Measurements from ENCODE around the gene CPO.
"Not testable (repeated sequence)": the region's sequence is repeated elsewhere in the genome, so short reads cannot be mapped to it uniquely, and the experiment has no call there.

Gene CPO

GRCh38 chr2:206942592-206943478, 3.5 kb downstream of the CPO start (continued):
- TF ChIP-seq OSR1 (CRISPR knock-in tag; IDR thresholded peaks at IDR 0.05) (no peak), ZFP3 (CRISPR knock-in tag; IDR thresholded peaks at IDR 0.05) (no peak)

GRCh38 chr2:206953404-206953803, 14.1 kb downstream of the CPO start:
- not testable (repeated sequence) for ATAC-seq

DNA sequence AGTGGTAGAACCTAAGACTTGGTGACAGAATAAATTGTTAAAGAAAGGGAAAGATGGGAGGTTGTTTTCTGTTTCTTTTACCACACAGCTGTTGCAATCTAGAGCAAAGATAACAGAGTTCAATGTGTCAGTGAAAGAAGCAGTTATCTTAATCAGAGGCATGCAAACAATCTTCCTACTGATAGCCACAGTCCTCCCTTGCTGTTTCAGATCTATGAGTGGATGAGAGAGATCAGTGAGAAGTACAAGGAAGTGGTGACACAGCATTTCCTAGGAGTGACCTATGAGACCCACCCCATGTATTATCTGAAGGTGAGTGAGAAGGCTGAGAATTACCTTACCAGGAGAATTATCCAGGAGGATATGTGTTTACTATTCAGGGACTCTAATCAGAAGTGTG, 15.9 kb downstream of the CPO start:
- no peak for ATAC-seq
- TF ChIP-seq TOX (CRISPR knock-in tag; IDR thresholded peaks at IDR 0.05; ENCODE audit: borderline replicate concordance) (no peak), TCF4 (CRISPR knock-in tag; IDR thresholded peaks at IDR 0.05; ENCODE audit: borderline replicate concordance) (no peak), CSDC2 (CRISPR knock-in tag; IDR thresholded peaks at IDR 0.05) (no peak)
- TF ChIP-seq, protein P1, sequence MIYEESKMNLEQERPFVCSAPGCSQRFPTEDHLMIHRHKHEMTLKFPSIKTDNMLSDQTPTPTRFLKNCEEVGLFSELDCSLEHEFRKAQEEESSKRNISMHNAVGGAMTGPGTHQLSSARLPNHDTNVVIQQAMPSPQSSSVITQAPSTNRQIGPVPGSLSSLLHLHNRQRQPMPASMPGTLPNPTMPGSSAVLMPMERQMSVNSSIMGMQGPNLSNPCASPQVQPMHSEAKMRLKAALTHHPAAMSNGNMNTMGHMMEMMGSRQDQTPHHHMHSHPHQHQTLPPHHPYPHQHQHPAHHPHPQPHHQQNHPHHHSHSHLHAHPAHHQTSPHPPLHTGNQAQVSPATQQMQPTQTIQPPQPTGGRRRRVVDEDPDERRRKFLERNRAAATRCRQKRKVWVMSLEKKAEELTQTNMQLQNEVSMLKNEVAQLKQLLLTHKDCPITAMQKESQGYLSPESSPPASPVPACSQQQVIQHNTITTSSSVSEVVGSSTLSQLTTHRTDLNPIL (CRISPR knock-in tag; IDR thresholded peaks at IDR 0.05; ENCODE audit: low read depth), result no peak

GRCh38 chr2:206958261-206958660, 18.9 kb downstream of the CPO start:
- ATAC-seq, result no peak
- TF ChIP-seq PPARA (CRISPR knock-in tag; IDR thresholded peaks at IDR 0.05; ENCODE audit: borderline replicate concordance), result no peak
- TF ChIP-seq OSR1 (CRISPR knock-in tag; IDR thresholded peaks at IDR 0.05), result no peak
- no peak for TF ChIP-seq GLIS3 (CRISPR knock-in tag; IDR thresholded peaks at IDR 0.05)
- TF ChIP-seq RARB (CRISPR knock-in tag; IDR thresholded peaks at IDR 0.05), result no peak
- no peak for TF ChIP-seq ARNTL (CRISPR knock-in tag; IDR thresholded peaks at IDR 0.05; ENCODE audit: borderline replicate concordance, low read depth)
- TF ChIP-seq, protein P1 (CRISPR knock-in tag; IDR thresholded peaks at IDR 0.05; ENCODE audit: low read depth), result no peak
- TF ChIP-seq ZFP30 (CRISPR knock-in tag; IDR thresholded peaks at IDR 0.05), result no peak
- TF ChIP-seq ZC3H10 (CRISPR knock-in tag; IDR thresholded peaks at IDR 0.05), result no peak
- TF ChIP-seq TCF4 (CRISPR knock-in tag; IDR thresholded peaks at IDR 0.05; ENCODE audit: borderline replicate concordance), result no peak
- TF ChIP-seq, protein P2, sequence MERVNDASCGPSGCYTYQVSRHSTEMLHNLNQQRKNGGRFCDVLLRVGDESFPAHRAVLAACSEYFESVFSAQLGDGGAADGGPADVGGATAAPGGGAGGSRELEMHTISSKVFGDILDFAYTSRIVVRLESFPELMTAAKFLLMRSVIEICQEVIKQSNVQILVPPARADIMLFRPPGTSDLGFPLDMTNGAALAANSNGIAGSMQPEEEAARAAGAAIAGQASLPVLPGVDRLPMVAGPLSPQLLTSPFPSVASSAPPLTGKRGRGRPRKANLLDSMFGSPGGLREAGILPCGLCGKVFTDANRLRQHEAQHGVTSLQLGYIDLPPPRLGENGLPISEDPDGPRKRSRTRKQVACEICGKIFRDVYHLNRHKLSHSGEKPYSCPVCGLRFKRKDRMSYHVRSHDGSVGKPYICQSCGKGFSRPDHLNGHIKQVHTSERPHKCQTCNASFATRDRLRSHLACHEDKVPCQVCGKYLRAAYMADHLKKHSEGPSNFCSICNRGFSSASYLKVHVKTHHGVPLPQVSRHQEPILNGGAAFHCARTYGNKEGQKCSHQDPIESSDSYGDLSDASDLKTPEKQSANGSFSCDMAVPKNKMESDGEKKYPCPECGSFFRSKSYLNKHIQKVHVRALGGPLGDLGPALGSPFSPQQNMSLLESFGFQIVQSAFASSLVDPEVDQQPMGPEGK (CRISPR knock-in tag; IDR thresholded peaks at IDR 0.05; ENCODE audit: borderline replicate concordance), result no peak
- no peak for TF ChIP-seq ZNF8 (CRISPR knock-in tag; IDR thresholded peaks at IDR 0.05)
- no peak for TF ChIP-seq ZFP3 (CRISPR knock-in tag; IDR thresholded peaks at IDR 0.05)
- TF ChIP-seq ESRRG (CRISPR knock-in tag; IDR thresholded peaks at IDR 0.05), result no peak
- TF ChIP-seq ISL1 (CRISPR knock-in tag; IDR thresholded peaks at IDR 0.05), result no peak
- TF ChIP-seq, protein P3, sequence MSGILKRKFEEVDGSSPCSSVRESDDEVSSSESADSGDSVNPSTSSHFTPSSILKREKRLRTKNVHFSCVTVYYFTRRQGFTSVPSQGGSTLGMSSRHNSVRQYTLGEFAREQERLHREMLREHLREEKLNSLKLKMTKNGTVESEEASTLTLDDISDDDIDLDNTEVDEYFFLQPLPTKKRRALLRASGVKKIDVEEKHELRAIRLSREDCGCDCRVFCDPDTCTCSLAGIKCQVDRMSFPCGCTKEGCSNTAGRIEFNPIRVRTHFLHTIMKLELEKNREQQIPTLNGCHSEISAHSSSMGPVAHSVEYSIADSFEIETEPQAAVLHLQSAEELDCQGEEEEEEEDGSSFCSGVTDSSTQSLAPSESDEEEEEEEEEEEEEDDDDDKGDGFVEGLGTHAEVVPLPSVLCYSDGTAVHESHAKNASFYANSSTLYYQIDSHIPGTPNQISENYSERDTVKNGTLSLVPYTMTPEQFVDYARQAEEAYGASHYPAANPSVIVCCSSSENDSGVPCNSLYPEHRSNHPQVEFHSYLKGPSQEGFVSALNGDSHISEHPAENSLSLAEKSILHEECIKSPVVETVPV (CRISPR knock-in tag; IDR thresholded peaks at IDR 0.05), result no peak
- no peak for TF ChIP-seq TOX (CRISPR knock-in tag; IDR thresholded peaks at IDR 0.05; ENCODE audit: borderline replicate concordance)
- no peak for TF ChIP-seq BACH2 (CRISPR knock-in tag; IDR thresholded peaks at IDR 0.05; ENCODE audit: borderline replicate concordance)

DNA sequence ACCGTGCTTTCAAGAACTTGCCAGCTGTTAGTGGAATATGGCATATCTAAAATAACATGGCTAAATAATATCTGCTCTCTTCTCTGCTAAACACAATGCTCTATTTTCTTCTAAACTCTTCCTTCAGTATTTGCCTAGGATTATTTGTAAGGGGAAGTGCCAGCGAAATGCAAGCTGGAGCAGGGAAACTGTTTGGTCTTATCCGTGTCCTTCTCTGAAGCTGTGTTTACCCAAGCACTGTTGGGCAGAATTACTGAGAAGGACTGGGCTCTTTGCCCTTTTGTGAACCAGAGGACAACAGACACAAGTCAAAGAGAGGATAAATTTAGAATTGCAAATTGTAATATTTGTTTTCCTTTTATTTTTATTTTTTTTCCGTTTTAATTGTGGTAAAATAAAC, 23.6 kb downstream of the CPO start:
- TF ChIP-seq ZNF8 (CRISPR knock-in tag; IDR thresholded peaks at IDR 0.05) (no peak), TCF4 (CRISPR knock-in tag; IDR thresholded peaks at IDR 0.05; ENCODE audit: borderline replicate concordance) (no peak), OSR1 (CRISPR knock-in tag; IDR thresholded peaks at IDR 0.05) (no peak), ARNTL (CRISPR knock-in tag; IDR thresholded peaks at IDR 0.05; ENCODE audit: borderline replicate concordance, low read depth) (no peak), ZNF565 (CRISPR knock-in tag; conservative IDR thresholded peaks at IDR 0.05; ENCODE audit: low read depth) (no peak), ESRRG (CRISPR knock-in tag; IDR thresholded peaks at IDR 0.05) (no peak), BACH2 (CRISPR knock-in tag; IDR thresholded peaks at IDR 0.05; ENCODE audit: borderline replicate concordance) (no peak), ZFP3 (CRISPR knock-in tag; IDR thresholded peaks at IDR 0.05) (no peak)
- no peak for ATAC-seq

Data from SK-N-SH treated with all-trans-retinoic acid at 6 μM for 48 hours (cell line).